ENCODE results near the gene CDA.

The CDA gene

DNA sequence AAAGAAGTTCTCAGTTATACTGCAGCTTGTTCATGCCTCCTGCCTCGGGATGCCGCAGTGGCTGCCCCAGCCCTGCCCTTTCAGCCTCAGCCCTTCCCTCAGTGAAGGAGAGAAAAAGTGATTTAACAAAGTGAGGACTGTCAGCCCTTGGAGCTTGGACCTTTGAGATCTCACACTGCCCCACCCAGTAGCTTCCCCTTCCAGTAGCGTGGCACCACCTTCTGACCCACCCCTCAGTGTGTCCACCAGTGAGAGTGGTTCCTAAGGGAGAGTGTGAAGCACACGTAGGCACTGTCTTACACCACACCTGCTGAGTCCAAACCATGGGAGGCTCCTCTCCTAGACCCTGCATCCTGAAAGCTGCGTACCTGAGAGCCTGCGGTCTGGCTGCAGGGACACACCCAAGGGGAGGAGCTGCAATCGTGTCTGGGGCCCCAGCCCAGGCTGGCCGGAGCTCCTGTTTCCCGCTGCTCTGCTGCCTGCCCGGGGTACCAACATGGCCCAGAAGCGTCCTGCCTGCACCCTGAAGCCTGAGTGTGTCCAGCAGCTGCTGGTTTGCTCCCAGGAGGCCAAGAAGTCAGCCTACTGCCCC is at the start of gene CDA:
TSS of gene CDA (plus strand) at position 464 of the 592 bp plus-strand sequence. CDS start at position 497, 33 bp downstream.
- DNase-seq = no peak

DNA sequence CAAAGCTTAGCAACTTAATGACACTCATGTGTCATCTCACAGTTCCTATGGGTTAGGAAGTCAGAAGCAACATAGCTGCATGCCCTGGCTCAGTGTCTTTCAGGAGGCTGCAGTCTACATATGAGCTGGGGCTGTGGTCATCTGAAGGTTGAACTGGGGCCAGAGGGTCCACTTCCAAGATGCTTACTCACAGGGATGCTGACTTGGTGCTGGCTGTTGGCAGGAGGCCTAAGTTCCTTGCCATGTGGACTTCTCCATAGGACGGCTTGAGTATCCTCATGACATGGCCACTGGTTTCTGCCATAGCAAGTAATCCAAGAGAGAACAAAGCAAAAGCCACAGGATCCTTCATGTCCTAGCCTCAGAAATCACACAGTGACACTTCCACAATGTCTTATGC is 48.6 kb upstream of the CDA start:
- DNase-seq = no peak

DNA sequence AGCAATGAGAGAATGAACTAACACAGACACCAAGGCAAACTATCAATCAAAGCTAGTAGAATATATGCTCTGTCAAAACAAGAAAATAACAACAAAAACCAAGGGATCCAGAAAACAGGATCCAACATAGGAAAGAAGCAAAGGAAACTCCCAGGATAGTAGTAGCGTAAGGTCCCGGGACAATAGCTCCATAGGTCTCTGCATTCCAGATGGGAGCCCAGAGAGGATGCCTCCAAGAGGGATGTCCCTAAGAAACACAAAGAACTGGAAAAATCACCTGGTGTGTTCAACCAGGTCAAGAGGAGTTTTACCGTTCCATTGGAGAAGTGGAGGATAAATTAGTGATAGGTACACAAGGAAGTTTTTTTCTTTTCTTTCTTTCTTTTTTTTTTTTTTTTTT is 42.3 kb upstream of the CDA start:
- no peak for DNase-seq

DNA sequence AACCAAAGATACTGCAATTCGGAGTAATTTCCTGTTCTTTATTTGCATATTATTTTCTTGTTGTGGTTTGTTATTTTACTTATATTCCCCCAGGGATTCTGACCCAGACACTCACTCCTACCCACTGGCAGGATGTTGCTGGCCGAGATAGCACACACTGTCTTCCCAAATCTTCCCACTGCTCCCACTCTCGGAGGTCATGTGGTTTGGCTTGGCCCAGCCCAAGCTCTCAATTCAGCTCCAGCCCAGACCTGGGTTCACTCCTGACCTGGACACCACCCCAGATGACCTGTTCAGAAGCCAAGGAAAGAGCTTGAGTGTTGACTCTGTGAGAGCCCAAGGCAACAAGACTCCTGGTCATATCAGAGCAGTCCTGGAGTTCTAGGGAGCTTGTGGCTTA is 37.7 kb upstream of the CDA start:
- no peak for DNase-seq

DNA sequence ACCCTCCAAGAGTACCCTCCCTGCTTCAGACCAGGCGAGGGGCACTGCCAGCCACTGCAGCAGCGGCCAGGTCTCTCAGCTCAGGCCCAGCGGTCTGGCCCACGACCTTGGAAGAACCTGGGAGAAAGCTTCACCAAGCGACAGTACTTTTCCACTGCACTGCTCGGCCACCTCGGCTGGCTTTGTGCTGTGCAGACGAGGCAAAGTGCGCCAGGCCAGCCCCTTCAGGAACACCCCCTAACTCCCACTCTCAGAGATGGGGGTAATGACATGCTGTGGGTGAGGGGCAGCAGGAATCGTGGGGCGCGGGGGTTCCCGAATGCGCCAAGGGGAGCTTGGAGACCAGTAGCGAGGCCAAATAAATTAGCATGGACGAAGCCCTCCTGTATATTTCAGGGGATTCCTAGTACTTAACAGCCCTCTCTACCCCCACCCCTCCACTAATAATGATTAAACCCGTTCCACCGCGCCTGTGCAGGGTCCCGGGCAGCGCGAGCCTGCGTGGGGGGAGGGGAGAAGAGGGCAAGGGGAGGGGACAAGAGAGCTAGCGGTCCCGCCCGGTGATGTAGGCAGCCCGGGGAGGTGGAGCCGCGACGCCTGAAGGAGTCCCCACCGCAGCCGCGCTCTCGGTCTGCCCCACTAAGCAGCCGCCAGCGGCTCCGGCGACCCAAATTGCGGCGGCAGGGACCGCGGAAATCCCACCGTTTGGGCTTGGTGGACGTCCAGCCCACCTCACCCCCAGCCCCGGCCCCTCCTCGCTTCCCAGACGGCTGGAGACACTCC is 36.8 kb upstream of the CDA start, which contains the start of gene FAM43B:
TSS of gene FAM43B (plus strand) at position 629 of the 783 bp plus-strand sequence. CDS start 401 bp downstream, outside the sequence.
- peak; percentile 58 for DNase-seq

DNA sequence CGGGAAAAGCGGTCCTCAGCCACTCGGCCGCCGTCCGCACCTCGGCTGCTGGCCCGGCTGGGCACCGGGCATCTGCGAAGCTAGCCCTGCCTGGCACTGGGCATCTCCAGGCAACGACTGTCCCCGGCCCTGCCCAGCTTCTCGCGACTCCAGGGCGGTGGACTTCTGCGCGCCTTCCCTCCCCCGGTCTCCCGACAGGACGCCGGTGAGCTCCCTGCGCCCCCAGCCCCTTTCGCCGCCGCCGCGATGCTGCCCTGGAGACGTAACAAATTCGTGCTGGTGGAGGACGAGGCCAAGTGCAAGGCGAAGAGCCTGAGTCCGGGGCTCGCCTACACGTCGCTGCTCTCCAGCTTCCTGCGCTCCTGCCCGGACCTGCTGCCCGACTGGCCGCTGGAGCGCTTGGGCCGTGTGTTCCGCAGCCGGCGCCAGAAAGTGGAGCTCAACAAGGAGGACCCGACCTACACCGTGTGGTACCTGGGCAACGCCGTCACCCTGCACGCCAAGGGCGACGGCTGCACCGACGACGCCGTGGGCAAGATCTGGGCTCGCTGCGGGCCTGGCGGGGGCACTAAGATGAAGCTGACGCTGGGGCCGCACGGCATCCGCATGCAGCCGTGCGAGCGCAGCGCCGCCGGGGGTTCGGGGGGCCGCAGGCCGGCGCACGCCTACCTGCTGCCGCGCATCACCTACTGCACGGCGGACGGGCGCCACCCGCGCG is 36.0 kb upstream of the CDA start:
- DNase-seq = no peak

DNA sequence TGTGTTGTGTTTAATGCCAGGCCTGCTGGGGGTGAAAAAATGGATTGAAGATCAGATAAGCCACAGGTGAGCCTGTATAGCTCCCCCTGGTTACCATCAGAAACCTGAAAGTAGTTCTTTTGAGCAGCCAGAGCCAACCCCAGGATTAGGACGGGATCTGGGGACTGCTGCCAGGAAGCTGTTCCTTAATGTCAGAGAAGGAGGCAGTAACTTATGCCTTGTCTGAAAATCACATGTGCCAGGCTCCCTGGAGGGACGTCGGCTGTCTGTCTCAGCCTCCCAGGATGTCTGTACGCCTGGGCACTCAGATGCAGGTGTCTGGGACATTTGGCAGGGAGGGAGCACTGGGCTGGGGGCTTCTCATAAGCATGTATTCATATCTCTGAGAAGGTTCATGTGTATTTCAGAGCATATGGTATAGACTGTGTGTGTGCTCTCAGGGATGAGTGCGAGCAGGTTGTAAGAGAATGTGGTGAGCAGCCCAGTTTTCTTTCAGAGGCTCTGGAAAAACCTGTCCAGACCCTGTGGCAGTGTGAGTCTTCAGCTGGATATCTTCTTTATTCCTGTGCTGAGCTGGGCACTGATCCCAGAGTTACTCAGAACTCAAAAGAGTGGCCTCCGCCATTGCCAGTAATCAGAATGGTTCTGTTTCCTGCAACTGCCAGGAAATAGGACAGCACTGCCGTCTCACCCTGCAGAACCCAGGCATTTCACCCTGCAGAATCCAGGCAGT is 33.7 kb upstream of the CDA start:
- DNase-seq = no peak

DNA sequence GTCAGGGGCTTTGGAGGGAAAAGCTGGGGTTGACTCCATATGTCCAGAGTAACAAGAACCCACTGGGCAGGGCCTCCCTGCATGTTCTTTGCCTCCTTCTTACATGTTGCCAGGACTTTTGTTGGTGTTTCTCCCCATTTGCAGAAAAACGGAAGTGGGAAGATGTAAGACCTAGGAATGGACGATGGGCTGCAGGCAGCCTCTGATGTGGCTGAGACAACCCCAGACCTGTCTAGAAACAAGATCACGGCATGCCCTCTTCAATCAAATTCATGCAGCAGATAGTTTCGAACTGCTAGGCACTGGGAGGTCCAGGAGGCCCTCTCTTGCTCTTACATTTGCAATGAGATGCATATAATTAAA is 33.2 kb upstream of the CDA start:
- DNase-seq = no peak

DNA sequence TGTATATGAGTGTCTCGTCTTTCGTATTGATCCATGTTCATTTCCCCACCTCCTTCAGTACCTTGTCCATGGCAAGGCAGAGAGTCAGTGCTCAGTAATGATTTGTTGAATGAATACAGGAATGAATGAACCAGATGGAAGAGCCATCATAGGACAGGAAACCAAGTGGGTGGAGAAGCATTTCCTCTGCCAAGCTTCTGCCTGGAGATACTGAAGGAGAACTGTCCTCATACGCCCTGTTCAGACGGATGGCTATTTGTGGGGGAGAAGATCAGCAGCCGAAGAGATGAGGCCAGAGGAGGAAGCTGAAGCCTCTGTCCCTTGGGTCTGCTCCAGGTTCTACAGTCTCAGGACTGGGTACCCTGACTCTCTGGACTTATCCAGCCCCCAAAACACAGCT is 30.7 kb upstream of the CDA start:
- no peak for DNase-seq

DNA sequence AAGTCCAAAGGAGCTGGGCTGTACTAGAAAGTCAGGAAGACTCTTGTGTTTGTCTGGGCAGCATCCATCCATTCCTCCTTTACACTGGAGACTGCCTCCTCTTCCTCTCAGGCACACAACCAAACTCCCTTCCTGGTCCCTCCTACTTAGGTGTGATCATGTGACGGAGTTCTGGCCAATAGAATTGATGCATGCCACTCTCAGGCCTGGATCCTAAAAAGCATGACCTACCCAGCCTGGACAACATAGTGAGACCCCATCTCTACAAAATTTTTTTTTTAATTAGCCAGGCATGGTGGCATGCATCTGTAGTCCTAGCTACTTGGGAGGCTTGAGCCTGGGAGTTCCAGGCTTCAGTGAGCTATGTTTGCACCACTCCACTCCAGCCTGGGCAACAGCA is 27.9 kb upstream of the CDA start:
- DNase-seq = no peak

DNA sequence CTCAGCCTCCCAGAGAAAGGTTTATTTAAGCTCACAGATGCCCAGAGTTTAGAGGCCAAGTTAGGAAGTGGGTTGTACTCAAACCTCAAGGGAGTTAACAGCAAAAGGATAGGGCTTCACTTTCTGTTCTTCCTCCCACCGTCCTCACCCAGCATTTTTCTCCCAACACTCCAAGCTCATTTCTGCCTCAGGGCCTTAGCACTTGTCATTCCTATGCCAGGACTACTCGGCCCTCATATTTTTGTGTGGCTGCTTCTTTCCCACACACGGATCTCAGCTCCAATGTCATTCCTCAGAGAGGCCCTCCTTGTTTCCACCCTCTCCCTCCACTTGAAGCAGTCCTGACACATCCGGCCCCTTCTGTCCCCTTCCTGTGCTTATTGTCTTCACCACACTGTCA is 23.7 kb upstream of the CDA start:
- no peak for DNase-seq

DNA sequence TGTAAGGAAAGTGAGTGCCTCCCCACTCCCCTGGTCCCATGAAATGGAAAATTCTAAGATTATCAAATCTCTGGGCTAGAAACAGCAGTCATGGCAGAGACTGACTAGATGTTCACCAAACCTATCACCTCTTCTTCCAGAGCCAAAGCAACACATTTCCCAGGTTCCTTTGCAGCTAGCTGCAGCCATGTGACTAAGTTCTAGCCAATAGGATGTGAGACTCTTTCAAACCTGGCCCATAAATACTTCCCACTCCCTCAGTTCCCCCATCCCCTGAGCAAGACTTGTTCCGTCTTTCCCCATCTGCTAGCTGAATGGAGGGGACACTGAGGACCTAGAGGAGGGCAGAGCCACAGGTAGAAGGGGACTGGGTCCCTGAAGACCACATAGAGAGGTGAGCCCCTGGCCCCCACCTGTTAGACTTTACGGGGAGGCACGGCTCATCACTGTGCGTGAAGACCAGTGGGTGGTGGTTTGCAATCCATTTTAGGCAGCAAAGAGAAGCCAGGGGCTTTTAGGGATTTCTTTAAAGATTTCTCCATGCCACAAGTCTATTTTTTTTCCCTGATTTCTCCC is 19.3 kb upstream of the CDA start:
- no peak for DNase-seq

DNA sequence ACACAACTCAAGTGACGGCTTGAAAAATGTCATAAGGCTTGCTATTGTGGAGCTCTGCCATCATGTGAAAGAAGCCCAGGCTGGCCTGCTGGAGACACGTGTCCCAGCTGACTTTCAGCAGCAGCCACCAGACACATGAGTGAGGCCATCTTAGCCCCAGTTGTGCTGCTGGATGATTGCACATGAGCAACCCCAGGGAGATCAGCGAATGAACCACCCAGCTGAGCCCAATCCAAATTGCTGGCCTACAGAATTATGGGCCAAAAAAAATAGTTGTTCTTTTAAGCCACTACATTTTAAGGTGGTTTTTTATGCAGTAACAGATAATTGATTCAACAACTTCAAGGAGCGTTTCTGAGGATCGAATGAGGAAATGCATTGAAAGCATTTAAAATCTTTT is 17.5 kb upstream of the CDA start:
- no peak for DNase-seq

DNA sequence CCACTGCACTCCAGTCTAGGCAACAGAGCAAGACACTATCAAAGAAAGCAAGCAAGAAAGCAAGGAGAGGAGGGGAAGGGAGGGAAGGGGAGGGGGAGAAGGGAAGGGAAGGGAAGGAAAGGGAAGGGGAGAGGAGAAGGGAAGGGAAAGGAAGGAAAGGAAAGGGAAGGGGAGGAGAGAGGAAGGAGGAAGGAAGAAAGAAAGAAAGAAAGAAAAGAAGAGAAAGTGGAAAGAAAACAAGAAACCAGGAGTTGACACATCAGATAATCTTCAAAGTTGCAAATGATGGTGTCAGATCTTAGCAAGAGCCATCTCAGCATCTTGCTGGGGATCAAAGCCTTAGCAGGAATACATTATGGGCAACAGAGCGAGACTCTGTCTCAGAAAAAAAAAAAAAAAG is 14.9 kb upstream of the CDA start:
- no peak for DNase-seq

DNA sequence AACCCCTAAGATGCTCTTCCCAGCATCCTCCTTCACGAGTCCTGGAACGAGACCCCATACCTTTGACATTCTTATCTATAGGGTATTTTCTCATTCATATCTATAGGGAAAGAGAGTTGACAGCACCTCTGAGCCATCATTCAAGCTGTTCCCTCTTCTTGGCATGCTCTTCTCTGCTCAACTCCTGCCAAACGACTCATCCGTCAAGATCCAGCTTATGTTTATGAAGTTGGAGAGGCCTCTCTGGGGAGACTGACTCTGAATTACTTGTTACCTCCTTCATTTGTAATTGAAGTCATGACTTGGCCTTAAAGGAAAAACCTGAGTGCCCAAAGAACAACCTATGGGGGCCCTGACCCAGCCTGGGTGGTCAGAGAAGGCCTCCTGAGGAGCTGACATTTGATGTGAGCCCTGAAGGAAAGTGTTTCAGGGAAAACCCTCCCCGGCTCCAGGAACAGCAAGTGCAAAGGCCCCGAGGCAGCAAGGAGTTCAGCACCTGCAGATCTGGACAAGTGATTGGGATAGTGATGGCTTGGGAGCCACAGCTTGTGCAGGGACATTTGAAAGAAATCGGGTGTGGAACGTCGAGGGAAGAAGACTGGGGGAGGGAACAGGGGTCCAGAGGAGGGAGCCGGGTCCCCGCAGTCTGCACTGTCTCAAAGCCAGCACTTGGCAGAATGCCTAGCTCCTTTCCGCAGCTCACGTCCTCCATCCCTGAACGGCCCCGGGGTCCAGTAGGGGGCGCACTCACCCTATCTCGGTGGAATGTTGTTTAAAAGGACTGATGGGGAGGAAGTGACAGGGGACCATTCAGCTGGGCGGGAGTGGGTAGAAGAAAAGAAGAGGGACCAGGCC is 14.0 kb upstream of the CDA start:
- peak; percentile 83 for DNase-seq

DNA sequence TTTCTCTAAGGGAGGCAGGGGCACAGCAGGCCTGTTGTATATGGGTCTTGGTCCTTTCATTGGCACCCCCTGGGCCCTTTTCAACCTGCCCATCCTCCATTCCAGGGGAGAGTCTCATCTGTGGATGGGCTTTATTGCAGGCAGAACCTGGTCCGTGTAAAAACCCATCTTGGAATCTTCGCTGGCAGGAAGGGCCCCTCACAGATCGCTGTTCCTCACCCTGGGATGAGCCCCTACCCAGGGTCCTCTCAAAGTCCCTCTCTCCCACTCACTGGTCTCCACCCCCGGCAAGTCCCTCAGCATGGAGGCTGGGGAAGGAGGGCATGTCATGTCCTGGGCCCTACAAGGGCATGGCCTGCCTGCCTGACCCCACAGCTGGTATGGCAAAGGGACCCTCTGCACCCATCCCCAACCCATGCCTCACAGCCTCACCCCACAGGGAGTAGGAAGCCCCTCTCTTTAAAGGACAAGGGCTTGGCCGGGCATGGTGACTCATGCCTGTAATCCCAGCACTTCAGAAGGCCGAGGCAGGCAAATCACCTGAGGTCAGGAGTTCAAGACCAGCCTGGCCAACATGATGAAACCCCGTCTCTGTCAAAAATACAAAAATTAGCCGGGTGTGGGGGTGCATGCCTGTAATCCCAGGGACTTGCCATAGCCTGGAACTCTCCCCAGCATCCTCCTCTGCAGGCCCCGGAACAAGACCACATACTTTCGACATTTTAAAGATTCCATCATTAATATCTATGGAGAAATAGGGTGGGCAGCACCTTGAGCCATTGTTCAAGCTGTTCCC is 13.2 kb upstream of the CDA start:
- DNase-seq = no peak

DNA sequence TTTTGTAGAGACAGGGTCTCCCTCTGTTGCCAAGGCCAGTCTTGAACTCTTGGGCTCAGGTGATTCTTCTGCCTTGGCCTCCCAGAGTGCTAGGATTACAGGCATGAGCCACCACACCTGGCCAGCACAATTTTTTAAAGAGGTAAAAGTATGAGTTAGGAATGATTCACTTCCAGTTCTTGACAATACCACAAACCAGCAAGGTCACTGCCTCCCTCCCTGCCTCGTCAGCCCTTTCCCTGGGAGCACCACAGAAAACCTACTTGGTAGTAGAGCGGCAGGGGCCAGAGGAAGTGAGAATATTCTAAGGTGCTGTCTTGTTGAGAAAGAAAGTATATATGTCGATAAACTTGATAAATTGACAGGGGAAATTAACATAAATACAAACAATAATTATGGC is 10.8 kb upstream of the CDA start:
- no peak for DNase-seq

DNA sequence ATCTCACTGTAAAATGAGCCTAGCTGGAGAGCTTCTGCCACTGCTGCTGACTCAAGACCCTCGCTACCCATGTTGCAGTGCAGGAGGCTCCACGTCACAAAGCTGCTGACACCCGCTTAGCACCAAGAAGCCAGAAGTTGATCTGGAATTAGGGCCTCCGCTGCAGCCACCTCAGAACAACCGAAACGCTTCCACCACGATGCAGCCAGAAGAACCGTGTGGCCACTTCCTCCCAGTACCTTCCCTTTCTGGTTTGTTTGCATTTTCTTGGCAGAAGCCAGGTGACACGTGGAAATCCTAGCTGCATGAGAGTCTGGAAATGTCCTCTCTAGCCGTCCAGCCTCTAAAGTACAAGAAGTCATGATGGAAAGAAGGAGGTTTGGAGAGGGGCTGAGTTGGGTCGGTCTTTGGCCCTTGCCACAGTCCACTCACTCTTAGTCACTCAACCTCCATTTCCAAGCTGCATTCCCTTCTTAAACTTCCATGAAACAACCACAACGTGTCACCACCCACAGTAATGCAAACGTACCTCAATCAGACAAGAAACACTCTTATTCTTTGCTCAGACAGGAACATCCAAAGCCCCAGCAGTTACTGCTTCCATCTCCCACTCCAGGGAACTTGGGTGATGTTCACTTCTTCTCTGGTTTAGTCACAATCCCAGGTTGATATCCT is 10.0 kb upstream of the CDA start:
- no peak for DNase-seq

DNA sequence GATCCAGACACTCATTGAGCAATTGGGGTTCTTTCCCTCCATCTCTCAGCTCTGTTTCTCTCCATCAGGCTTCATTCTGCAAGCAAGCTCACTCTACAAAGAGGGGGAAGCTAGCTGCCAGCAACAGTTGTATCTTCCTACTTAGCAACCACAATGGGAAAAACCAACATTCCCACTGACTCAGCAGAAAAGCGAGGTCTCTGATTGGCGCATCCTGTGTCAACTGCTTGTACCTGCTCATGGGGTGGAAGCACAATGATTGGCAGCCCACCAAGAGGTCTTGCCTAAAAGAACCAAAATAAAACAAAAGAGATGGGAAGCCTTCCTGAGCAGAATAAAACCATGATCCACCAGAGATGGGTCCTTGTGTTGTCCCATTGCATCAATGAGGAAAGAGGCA is 4.0 kb upstream of the CDA start:
- DNase-seq = no peak

DNA sequence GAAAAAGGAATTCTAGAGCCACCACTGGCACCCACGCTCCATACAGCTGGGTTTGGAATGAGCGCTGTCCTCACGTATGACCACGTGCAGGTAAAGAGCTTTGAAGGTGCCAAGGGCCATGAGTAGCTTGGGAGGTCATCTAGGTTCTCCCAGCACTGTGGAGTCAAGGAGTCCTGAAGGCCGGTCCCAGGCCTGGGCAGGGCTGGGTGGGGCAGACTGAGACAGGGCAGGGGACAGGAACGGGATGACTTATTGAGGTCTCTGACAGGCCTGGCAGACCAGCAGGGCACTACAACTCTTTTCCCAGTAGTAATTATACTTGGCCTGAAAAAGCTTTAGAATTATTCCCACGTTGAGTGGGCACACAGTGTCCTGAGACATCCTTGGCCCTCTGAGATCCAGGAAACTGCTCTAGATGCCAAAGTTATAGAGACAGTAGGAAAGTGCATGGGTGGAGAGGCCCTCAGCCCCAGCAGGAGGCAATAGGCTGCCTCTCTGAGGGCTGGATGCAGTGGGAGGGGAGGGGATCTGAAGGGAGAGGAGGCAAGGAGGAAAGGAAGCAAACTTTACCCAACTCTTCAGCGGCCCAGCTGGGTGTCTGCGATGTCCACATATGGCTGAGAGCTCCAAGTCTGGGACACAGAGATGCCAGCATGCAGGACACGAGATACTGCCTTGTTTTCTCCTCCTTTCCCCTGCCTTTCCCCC is 1.8 kb upstream of the CDA start:
- no peak for DNase-seq
